Thymus (tissue), 11 donors: Measurements from ENCODE around the gene MNAT1. TPM values are rescaled to one million over a fixed set of nuclear protein-coding genes. Genes with fewer than 3 reads are reported as not detected.
"Not testable (repeated sequence)": the region's sequence is repeated elsewhere in the genome, so short reads cannot be mapped to it uniquely, and the experiment has no call there.

ENCODE experiments used
- DNase-seq, 9 donors: peaks; one replicate each; pipeline ENCODE4 v3.0.0-alpha.2; 2013; ENCODE audit warnings: low spot score in 9 of 9, low read depth in 6 of 9, missing footprints in 1 of 9
- H3K27ac ChIP-seq, 2 donors: one replicate each; pipeline ENCODE4 v1.5.1; 2013; ENCODE audit warnings: control low read depth in 1 of 2, low read depth in 1 of 2, low read length in 1 of 2, mild to moderate bottlenecking in 1 of 2, moderate library complexity in 1 of 2
- H3K27me3 ChIP-seq, 2 donors: one replicate each; pipeline ENCODE4 v1.5.1; 2013; ENCODE audit warnings: low read length in 1 of 2; ENCODE audit not compliant: control insufficient read depth in 2 of 2, insufficient read depth in 1 of 2
- H3K36me3 ChIP-seq, 2 donors: one replicate each; pipeline ENCODE4 v1.5.1; 2013; ENCODE audit warnings: low read length in 1 of 2, mild to moderate bottlenecking in 1 of 2, moderate library complexity in 1 of 2; ENCODE audit not compliant: control insufficient read depth in 2 of 2, insufficient read depth in 2 of 2
- H3K4me1 ChIP-seq, 2 donors: one replicate each; pipeline ENCODE4 v1.5.1; 2013; ENCODE audit warnings: low read length in 2 of 2; ENCODE audit not compliant: control insufficient read depth in 2 of 2, insufficient read depth in 2 of 2
- H3K4me3 ChIP-seq, 2 donors: one replicate each; pipeline ENCODE4 v1.5.1; 2013; ENCODE audit warnings: low read length in 2 of 2, control low read depth in 1 of 2, mild to moderate bottlenecking in 1 of 2
- H3K9me3 ChIP-seq, 2 donors: one replicate each; pipeline ENCODE4 v1.5.1; 2013; ENCODE audit warnings: low read length in 1 of 2, mild to moderate bottlenecking in 1 of 2; ENCODE audit not compliant: control insufficient read depth in 2 of 2, insufficient read depth in 1 of 2
- WGBS: extraction: QIAGEN DNeasy Blood & Tissue Kit; methylation state at CpG from one replicate; pipeline ENCODE4 v1.1.7; 2013; 5-methylcytosine and 5-hydroxymethylcytosine counted together
- polyA plus RNA-seq: library from polyadenylated mRNA; stranded (reverse); fragments of 200-250 nt; gene quantifications from one replicate; pipeline ENCODE4 v1.2.3, GENCODE V29; 2013
- total RNA-seq: library from RNA; stranded (reverse); fragments of 120-200 nt; gene quantifications from one replicate; pipeline ENCODE4 v1.2.4, GENCODE V29; 2013
- donor health status: healthy.

The MNAT1 gene
- total and polyA plus RNA-seq, 2 donors, result 35.6 to 64.0 TPM

- not testable (repeated sequence) for H3K36me3 ChIP-seq, H3K9me3 ChIP-seq, H3K4me3 ChIP-seq, DNase-seq, H3K27ac ChIP-seq, H3K4me1 ChIP-seq
- peaks cover 5 to 36% of the 10 kb centered on the region in 2 donors for H3K27me3 ChIP-seq
- 95% methylated on average over 5 of the region's 5 CpGs for whole genome bisulfite sequencing
Measured at GRCh38 chr14:60731291-60731690, 3.3 kb upstream of the MNAT1 start.

DNA sequence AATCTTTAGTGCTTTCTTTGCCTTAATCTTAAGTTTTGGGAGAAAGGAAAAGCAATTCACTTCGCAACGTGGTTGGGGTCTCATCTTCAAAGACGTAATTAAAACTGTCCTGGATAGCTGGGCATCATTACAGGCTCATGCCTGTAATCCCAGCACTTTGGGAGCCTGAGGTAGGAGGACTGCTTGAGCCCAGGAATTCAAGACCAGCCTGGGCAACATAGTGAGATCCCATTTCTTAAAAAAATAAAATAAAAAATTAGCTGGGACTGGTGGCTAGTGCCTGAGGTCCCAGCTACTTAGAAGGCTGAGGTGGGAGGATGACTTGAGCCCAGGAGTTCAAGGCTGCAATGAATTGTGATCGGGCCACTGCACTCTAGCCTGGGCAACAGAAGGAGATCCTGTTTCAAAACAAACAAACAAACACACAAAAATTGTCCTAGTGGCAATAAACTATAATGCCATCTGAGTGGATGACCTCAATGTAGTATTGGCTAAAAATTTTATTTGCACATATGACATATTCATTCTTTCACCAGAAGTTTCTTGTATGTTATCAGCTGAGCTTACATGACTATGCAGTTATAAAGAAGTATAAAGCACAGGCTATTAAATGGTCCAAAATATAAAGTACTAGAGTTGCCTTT lies 1.6 kb upstream of the MNAT1 start:
- WGBS, result 75% methylated on average over 4 of the region's 4 CpGs

GRCh38 chr14:60735416-60735815 lies 855 bp downstream of the MNAT1 start:
- Histone ChIP-seq H3K9me3 (peaks cover 0 to 4% of the 10 kb centered on the region in 2 donors), H3K4me1 (peaks cover 5 to 6% of the 10 kb centered on the region in 2 donors), H3K36me3 (no peaks in the 10 kb centered on the region), H3K4me3 (peak overlapping the region; percentile 66 to 98), H3K27ac (no peak overlapping the region), H3K27me3 (peaks cover 0 to 11% of the 10 kb centered on the region in 2 donors)
- 30% methylated on average over 5 of the region's 5 CpGs for WGBS
- no peak for DNase-seq

More for the DNA sequence above, 1.6 kb upstream of the MNAT1 start:
- H3K27ac ChIP-seq, result no peak overlapping the region
- H3K4me3 ChIP-seq, result no peak overlapping the region
- H3K9me3 ChIP-seq, result peaks cover 0 to 4% of the 10 kb centered on the region in 2 donors
- peaks cover 5 to 6% of the 10 kb centered on the region in 2 donors for H3K4me1 ChIP-seq
- peaks cover 5 to 21% of the 10 kb centered on the region in 2 donors for H3K27me3 ChIP-seq
- H3K36me3 ChIP-seq, result no peaks in the 10 kb centered on the region
- DNase-seq, result no peak

- H3K27me3 ChIP-seq, result peaks cover 0 to 11% of the 10 kb centered on the region in 2 donors
- no peak overlapping the region for H3K27ac ChIP-seq
- peaks cover 0 to 4% of the 10 kb centered on the region in 2 donors for H3K9me3 ChIP-seq
- no peaks in the 10 kb centered on the region for H3K36me3 ChIP-seq
- 88% methylated on average over 4 of the region's 4 CpGs for WGBS
- no peak for DNase-seq
- H3K4me3 ChIP-seq, result no peak overlapping the region
- H3K4me1 ChIP-seq, result peaks cover 5 to 6% of the 10 kb centered on the region in 2 donors
Measured at GRCh38 chr14:60736494-60736893, 1.9 kb downstream of the MNAT1 start.

DNA sequence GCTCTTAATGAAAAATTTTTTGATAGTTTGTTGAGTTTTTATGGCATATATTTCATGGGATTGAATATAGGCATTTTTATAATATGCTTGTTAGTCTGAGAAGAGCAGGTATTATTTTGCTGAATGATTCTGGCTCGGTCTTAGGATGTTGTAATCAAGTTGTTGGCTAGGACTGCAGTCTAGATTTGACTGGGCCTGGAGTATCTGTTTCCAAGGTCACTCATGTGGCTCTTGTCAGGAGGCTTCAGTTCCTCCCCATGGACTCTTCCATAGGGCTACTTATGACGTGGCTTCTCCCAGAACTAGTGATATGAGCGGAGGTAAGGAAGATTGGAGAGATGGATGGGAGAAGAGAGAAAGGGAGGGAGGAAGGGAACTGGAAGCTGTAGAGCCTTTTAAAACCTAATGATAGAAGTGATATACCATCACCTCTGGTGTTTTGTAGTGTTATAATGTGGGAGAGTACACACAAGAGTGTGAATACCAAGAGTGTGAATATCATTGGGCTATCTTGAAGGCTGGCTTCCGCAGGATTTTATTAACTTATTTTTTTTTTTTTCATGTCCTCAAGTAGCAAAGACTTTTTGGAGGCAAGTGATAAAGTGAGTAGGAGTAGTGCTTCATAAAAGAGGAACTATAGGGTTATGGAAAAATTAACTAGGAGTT lies 4.4 kb downstream of the MNAT1 start:
- Histone ChIP-seq H3K27me3 (peaks cover 0 to 4% of the 10 kb centered on the region in 2 donors), H3K36me3 (no peaks in the 10 kb centered on the region)

DNA sequence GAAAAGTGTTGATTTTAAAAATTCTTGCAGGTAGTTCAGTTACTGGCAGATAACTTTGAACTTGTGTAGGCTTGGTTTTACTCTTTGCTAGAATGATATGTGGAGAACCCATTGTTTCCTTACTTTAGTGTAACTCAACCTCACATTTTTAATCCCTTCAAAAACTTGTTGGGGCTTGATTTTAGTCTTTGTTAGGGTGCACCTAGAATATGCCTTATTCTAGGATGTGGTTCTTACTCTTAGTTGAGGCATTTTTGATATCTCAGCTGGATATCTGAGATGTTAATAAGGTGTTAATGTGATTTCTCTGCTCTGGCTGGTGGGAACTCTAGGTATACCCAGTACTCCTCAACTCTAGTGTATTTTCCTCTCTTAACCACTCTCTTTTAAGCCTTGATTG lies 10.0 kb downstream of the MNAT1 start:
- Histone ChIP-seq H3K36me3 (no peaks in the 10 kb centered on the region), H3K27me3 (no peaks in the 10 kb centered on the region), H3K27ac (no peak overlapping the region), H3K4me3 (no peak overlapping the region), H3K4me1 (no peaks in the 10 kb centered on the region), H3K9me3 (no peaks in the 10 kb centered on the region)
- DNase-seq, result no peak

More for the DNA sequence above, 4.4 kb downstream of the MNAT1 start:
- peaks cover 0 to 4% of the 10 kb centered on the region in 2 donors for H3K9me3 ChIP-seq
- no peak for DNase-seq
- H3K4me3 ChIP-seq, result no peak overlapping the region
- H3K27ac ChIP-seq, result no peak overlapping the region
- WGBS, result 97% methylated on average over 4 of the region's 4 CpGs
- H3K4me1 ChIP-seq, result peaks cover 5 to 6% of the 10 kb centered on the region in 2 donors

- Histone ChIP-seq H3K27ac (peak overlapping the region in 1 of 2 donors; percentile 48), H3K27me3 (peaks cover 3 to 5% of the 10 kb centered on the region in 2 donors), H3K4me1 (peaks cover 13 to 24% of the 10 kb centered on the region in 2 donors), H3K9me3 (no peaks in the 10 kb centered on the region), H3K36me3 (no peaks in the 10 kb centered on the region), H3K4me3 (no peak overlapping the region)
- peak; percentile 36 to 92 (median 73) for DNase-seq
- 9% methylated on average over 7 of the region's 7 CpGs for WGBS
Measured at GRCh38 chr14:60753264-60754119, 18.9 kb downstream of the MNAT1 start.

GRCh38 chr14:60756847-60757246 lies 22.3 kb downstream of the MNAT1 start:
- H3K4me3 ChIP-seq, result no peak overlapping the region
- H3K27ac ChIP-seq, result no peak overlapping the region
- no peaks in the 10 kb centered on the region for H3K9me3 ChIP-seq
- peaks cover 3 to 5% of the 10 kb centered on the region in 2 donors for H3K27me3 ChIP-seq
- H3K36me3 ChIP-seq, result no peaks in the 10 kb centered on the region
- no peak for DNase-seq
- WGBS, result 91% methylated on average over 1 of the region's 1 CpG
- peaks cover 13 to 27% of the 10 kb centered on the region in 2 donors for H3K4me1 ChIP-seq
